ENCODE measurements around the gene WDR62.

WDR62 gene

DNA sequence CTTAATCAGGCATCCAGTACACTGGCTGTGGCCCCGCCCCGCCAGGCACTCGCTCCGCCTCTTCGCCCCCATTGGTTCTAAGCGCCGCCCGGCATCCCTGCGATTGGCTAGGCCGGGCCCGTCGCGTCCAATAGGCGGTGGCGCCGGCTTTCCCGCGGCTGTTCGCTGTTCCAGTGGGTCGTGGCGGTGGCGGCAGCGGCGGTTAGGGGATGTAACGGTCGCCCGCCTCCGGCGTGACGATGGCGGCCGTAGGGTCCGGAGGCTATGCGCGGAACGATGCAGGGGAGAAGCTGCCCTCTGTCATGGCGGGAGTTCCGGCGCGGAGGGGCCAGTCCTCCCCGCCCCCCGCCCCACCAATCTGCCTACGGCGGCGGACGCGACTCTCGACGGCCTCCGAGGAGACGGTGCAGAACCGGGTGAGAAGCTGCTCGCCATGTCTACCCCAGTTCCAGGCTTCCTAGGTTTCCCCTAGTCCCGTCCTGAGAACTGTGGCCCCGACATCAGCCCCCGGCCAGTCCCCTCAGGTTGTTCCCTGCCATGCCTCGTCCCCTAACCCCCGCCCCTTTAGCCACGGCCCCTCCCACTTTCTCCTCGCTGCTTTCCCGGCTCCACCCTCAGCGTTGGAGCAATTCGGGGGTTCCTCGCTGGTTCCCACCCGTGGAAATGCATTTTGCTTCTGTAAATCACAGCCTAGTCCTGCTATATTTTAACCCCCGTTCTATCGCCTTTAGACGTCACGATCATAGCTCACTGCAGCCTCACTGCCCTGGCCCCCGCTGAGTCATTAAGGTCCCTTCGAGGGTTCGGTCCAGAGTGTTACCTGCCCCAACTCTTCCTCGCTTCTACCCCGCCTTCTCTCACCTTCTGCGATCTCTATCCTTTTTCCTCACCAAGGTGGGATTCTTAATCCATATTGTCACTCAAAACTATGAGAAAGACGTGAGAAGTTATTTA, at the start of gene WDR62:
Gene WDR62, plus strand, starts transcription at position 165 of the 954 bp plus-strand sequence. Its CDS starts 75 bp downstream, at position 240.
- peak; percentile 93 for DNase-seq

GRCh38 chr19:36006955-36007354, 47.7 kb upstream of the WDR62 start:
- DNase-seq: no peak

DNA sequence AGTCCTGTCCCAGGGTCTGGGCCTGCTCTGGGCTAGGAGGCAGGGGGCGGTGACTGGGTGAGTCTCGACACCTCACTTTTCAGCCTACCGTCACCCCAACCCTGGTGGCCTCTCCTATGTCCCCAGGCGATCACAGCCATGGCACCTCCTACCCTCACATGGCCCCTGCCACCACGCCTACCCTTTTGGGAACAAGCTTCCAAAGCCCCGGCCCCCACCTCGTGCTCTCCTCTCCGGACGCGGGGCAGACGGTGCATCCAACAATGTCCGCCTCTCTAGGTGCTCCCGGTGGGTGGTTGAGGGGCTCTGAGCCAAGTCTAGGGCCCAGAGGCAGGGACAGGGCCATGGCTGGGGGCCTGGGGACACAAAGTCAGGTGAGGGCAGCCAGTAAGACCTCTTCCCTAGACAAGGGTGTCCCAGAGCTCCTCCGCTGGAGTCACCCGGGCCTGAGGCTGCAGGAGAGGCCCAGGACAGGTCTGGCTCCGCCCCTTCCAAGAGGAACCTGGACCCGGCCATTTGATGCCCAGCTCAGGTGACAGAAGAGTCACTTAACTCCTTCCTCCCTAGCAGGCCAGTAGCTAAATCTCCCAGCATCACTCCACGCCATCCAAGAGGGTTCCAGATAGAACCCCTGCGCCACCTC, 46.2 kb upstream of the WDR62 start, which contains the start of gene SYNE4:
Gene SYNE4, minus strand, starts transcription at position 478 of the 643 bp plus-strand sequence. Its CDS starts 132 bp downstream, at position 346.
- DNase-seq: no peak

- peak; percentile 51 for DNase-seq
Observed at GRCh38 chr19:36009220-36009619, 45.5 kb upstream of the WDR62 start.

DNA sequence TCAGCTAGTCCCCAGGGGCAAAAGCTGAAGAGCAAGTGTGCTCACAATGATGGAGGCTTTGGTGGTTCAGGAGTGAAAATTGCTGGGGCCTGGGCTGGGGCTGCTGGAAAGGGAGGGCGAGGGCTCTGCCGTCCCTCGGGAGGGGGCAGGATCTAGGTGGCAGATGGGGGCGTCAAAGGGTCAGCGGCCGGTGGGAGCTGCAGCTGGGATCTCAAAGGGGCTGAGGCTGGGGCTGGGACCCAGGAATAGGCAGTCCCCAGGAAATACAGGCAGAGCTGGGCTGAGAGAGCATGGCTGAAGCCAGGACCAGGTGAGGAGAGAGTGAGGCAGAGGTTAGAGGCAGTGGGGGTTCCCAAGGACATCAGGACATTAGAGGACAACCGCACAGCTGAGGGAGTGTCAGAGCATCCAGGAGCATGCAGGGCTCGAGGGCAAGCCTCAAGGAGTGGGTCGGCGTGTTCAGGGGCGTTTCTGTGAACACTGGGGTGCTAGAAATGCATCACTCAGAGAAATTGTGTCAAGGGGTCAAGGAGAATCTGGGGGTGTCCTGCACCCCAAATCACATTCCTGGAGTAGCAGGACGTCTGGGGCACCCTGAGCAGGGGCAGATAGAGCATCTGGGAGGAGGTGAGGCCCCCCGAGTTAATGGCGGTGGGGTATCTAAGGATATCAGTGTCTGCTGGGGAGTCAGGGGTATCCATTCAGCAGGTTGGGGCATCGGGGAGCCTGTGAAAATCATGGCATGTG, 44.9 kb upstream of the WDR62 start:
- no peak for DNase-seq

DNA sequence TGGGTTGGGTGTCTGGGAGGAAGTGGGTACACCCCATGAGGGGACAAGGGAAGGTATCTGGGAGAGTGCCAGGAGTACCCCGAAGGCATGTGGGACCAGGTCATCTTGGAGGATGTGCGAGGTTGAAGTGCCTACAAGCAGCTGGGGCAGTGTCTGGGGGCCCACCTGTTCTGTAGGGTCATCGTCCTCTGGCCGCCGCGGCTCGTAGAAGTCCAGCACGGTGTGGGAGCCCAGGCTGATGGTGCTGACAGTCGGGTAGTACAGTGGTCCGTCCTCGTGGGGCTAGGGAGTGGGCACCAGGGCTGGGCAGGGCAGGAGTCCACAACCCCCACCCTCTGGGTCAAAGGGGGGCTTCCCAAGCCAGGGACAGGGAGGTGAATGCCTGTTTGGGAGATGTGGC, 44.3 kb upstream of the WDR62 start:
- DNase-seq: no peak

GRCh38 chr19:36013280-36014011, 41.3 kb upstream of the WDR62 start:
- DNase-seq: no peak

- peak; percentile 99 for DNase-seq
Observed at GRCh38 chr19:36014012-36014924, 40.4 kb upstream of the WDR62 start, which contains the start of gene ALKBH6. TSS of gene ALKBH6 (minus strand) at chr19:36014213. CDS start at chr19:36013397, 816 bp downstream.

DNA sequence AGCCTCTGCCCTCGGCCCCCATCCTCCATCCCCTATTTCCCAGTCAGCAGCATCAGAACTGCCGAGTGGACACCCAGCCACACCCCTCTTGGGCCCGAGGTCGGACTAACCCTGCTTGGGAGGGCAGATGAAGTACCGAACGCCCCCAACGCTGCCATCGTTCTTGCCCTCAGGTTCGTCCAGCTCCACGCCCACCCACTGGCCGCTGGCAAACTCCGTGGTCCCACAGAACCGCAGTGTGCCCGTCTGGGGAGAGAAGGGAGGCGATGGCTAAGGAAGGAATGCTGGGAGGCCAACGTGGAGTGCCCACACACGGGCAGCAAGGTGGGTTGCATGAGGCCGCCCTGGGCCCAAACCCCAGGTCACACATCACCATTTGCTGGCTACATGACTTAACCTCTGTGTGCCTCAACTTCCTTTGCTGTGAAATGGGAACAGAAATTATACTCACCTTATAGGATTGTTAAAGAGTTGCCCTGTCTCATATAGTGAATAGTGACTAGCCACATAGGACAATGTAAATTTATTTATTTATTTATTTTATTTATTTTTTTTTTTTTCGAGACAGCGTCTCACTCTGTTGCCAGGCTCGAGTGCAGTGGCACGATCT, 35.5 kb upstream of the WDR62 start:
- no peak for DNase-seq

DNA sequence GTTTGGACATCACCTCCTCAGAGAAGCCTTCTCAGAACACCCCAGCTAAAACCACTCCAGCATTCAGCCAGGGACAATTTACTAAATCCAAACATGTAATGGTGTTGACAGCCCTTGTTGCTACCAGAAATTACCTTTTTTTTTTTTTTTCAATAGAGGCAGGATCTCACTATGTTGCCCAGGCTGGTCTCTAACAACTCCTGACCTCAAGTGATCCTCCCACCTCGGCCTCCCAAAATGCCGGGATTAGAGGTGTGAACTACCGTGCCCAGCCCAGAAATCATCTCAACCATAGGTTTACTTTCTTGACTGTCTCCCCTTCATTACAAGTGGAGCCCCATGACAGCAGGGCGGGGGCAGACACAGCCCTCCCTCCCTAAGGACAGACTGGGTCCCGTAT, 31.3 kb upstream of the WDR62 start:
- DNase-seq: no peak

DNA sequence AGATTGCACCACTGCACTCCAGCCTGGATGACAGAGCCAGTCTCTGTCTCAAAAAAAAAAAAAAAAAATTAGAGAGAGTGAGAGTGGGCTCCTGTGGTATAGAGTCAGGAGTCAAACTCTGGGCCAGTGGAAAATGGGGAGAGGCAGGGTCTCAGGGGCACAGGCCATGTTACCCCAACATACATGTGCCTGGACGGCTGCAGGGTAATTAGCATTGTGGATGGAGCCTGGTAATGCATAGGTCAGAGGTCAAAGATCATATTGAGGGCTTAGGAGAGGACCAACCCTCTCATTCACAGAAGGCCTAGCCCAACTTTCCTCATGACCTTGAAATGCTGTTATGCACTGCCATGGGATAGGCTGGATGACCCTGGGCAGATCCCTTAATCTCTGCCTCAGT, 29.2 kb upstream of the WDR62 start:
- no peak for DNase-seq

DNA sequence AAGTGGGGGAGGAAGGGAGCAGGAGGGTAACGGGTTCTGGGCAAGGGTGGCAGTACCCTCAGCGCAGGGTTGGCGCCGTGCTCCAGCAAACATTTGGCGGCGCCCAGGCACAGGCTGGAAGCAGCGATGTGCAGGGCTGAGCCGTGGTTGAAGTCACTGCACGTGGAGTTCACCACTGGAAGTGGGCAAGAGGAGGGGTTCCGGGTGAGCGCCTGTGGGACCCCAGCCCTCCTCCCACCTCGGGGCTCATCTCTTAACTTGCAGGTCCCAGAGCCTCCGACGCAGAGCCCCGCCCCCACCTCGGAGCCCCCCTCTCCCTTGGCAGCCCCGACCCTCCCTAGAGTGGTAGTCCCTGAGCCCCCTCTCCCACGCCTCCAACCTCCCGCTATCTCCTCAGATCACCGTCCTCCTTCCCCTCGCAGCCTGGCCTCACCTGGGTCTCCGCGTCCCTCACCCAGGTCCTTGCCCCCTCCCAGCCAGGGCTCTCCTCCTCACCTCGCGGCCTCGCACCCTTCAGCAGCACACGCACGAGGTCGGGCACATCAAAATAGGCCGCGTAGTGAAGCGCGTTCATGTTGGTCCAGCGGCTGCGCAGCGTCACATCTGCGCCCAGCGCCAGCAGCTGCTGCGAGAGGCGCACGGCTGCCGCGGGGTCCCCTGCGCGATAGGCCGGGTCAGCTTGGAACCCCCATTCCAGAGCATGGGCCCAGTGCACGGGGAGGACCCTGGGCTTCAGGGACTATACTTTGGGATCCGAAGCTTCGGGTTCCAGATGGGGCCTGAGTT, 28.4 kb upstream of the WDR62 start:
- no peak for DNase-seq

DNA sequence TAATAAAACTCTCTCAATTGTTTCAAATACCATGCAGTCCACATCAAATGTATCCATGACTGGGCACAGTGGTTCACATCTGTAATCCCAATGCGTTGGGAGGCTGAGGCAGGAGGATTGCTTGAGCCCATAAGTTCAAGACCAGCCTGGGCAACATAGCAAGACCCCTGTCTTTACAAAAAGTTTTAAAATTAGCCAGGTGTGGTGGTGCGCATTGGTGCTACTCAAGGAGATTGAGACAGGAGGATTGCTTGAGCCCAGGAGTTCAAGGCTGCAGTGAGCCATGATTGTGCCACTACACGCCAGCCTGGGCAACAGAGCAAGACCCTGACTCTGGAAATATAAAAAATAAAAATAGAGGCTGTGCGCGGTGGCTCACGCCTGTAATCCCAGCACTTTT, 27.0 kb upstream of the WDR62 start:
- DNase-seq: no peak

GRCh38 chr19:36028313-36029041, 26.2 kb upstream of the WDR62 start:
- no peak for DNase-seq

DNA sequence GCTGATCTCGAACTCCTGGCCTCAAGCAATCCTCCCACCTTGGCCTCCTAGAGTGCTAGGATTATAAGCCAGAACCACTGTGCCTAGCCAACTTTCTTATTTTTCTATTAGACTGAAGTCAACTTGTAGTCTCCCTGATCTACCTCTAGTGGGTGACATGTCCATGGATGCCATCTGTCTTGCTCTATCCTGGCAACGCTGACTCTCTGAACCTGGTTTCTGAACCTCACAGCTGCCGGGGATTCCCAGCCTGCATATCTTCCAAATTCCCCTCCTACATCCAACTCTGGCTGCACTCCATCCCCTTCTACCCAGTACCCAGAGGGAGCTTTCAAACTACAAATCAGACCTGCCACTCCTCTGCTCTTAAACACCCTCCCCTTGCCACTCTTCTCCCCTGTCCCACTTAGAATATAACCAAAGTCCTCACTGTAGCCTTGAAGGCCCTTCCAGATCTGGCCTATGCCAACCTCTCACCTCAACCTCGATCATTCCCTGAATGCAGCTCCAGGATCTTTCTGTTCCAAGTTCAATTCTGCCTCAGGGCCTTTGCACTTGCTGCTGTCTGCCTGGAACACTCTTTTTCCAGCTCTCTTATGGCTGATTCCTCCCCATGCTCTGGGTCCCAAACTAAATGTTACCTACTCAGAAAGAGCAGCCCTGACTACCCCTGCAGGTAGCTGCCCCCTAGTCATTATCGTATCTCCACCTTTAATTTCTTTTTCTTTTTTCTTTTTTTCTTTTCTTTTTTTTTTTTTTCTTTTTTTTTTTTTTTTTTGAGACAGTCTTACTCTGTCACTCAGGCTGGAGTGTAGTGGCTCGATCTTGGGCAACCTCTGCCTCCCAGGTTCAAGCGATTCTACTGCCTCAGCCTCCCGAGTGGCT, 24.2 kb upstream of the WDR62 start:
- peak; percentile 24 for DNase-seq

GRCh38 chr19:36031308-36031707, 23.4 kb upstream of the WDR62 start:
- no peak for DNase-seq

DNA sequence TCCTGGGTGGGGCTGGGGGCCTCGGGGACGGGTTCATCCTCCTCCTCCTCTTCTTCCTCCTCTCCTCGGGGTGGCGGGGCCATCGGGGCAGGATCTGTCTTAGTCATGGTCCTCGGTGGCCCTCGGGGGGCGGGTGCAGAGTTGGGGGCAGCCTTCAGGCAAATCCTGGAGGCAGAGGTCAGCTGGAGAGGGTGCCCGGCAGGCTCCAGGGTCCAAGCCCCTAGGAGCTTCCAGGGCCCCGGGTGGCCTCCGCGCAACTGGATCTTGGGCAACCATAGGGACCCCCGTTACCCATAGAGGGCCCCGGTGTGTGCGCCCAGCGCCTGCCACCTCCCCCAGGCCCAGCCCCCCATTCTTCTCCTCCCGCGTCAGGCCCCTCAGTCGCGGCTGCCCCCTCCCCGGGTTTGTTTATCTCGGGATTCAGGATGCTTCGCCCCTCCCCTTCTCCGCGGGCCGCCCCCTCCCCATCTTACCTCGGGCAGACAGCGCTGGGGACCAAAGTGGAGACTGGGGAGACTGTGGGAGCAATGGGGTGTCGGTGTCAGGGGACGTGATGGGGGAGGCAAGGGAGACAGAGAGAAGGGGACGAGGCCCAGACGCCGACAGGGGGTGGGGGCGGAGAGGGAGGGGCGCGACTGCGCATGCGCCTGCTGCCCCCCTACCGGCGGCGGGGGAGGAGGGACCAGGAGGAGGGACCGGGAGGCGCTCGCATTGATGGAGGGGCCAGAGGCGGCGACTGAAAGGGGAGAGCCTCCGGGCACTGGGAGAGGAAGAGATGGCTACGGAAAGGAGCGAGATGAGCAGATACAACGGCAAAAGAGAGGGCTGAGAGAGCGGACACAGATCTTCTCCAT, 22.2 kb upstream of the WDR62 start, which contains the start of gene CLIP3:
Gene CLIP3, minus strand, starts transcription at position 623 of the 854 bp plus-strand sequence. Its CDS starts 516 bp downstream, at position 107.
- DNase-seq: peak; percentile 79
